GM12878 (cell line): ENCODE results near the gene CBFB. TPM values are rescaled to one million over a fixed set of nuclear protein-coding genes. Genes with fewer than 3 reads are reported as not detected.
A peak's percentile ranks its signal among the peaks of the same experiment; 100 is the strongest.

Source experiments
- ATAC-seq: fragments of 200-7000 bp; cut with Tn5 transposase; 3 replicates; pipeline ENCODE4 v1.9.1; 2020; ENCODE audit warnings: mild to moderate bottlenecking, moderate library complexity
- BruUV-seq: library from RNA; stranded (reverse); fragments of 400-500 nt; replicated peaks from 2 replicates; lab custom pipeline; 2021; lab: Mats Ljungman, UMichigan
- CTCF ChIA-PET: fragments of 300-600 bp; sonication (Branson Sonifier 250); formaldehyde crosslinking; extraction: SDS; loops from one replicate; lab custom pipeline; 2021; ENCODE audit warnings: inconsistent platforms; lab: Yijun Ruan, JAX
- POLR2A ChIA-PET: fragments of 350-600 bp; formaldehyde crosslinking; extraction: SDS; loops from one replicate; lab custom pipeline; 2021; ENCODE audit warnings: inconsistent platforms; lab: Charles Lee
- RAD21 ChIA-PET: fragments of 300-600 bp; sonication (Branson Sonifier 250); formaldehyde crosslinking; loops from one replicate; lab custom pipeline; 2023; ENCODE audit warnings: antibody characterized with exemption; ENCODE audit not compliant: unreplicated experiment; lab: Charles Lee
- SMC1A ChIA-PET: fragments of 300-600 bp; sonication (Branson Sonifier 250); formaldehyde crosslinking; loops from one replicate; lab custom pipeline; 2023; ENCODE audit not compliant: unreplicated experiment, uncharacterized antibody; lab: Charles Lee
- DNase-seq: peaks from one replicate; pipeline ENCODE4 v3.0.0-alpha.2; 2011; ENCODE audit warnings: low read depth, low spot score
- FAIRE-seq: peaks from 3 replicates; lab custom pipeline; 2011; peaks lifted over from hg19 to GRCh38; lab: Jason Lieb, UNC
- H2AFZ ChIP-seq: 2 replicates; pipeline ENCODE4 v1.6.0; 2011; ENCODE audit warnings: low read depth, low read length, control low read depth; ENCODE audit not compliant: control insufficient read depth
- H3K27ac ChIP-seq: 2 replicates; pipeline ENCODE4 v1.5.1; 2011; ENCODE audit warnings: control low read depth; ENCODE audit not compliant: control insufficient read depth, insufficient read depth
- H3K27me3 ChIP-seq, 2 experiments: replicated peaks in 1 of 2; 2 replicates each; pipeline versions ENCODE4 v1.6.0 to v1.6.1; 2011; ENCODE audit warnings: low read length in 1 of 2; ENCODE audit not compliant: control insufficient read depth in 2 of 2, insufficient read depth in 2 of 2
- H3K36me3 ChIP-seq, 2 experiments: 2 replicates each; pipeline ENCODE4 v1.5.1; 2011; ENCODE audit warnings: low read length in 1 of 2; ENCODE audit not compliant: control insufficient read depth in 2 of 2, insufficient read depth in 2 of 2
- H3K4me1 ChIP-seq: 2 replicates; pipeline ENCODE4 v1.6.1; 2011; ENCODE audit warnings: mild to moderate bottlenecking, low read length, moderate library complexity, mixed read lengths; ENCODE audit not compliant: control insufficient read depth, insufficient read depth
- H3K4me2 ChIP-seq: 2 replicates; pipeline ENCODE4 v1.6.0; 2011; ENCODE audit warnings: control low read depth; ENCODE audit not compliant: control insufficient read depth, insufficient read depth
- H3K4me3 ChIP-seq: fragments of 200-600 bp; sonication (generic); 2 replicates; pipeline ENCODE4 v1.5.1; 2016
- H3K79me2 ChIP-seq: 2 replicates; pipeline ENCODE4 v1.6.0; 2011; ENCODE audit warnings: low read length; ENCODE audit not compliant: control insufficient read depth, insufficient read depth
- H3K9ac ChIP-seq: 2 replicates; pipeline ENCODE4 v1.8.0; 2011; ENCODE audit warnings: low read length, control low read depth, mixed read lengths; ENCODE audit not compliant: control insufficient read depth, insufficient read depth
- H3K9me3 ChIP-seq: replicated peaks from 3 replicates; pipeline ENCODE4 v1.5.1; 2011; ENCODE audit warnings: mild to moderate bottlenecking, low read length; ENCODE audit not compliant: control insufficient read depth, insufficient read depth
- H4K20me1 ChIP-seq: 2 replicates; pipeline ENCODE4 v1.6.0; 2011; ENCODE audit not compliant: control insufficient read depth, insufficient read depth
- E2F8 ChIP-seq: fragments of 450-650 bp; IDR thresholded peaks from 2 replicates; pipeline ENCODE4 v1.6.1; 2018; ENCODE audit warnings: mild to moderate bottlenecking, low read depth, moderate library complexity; ENCODE audit not compliant: partially characterized antibody
- GATAD2B ChIP-seq: fragments of 450-650 bp; conservative IDR thresholded peaks from 2 replicates; pipeline ENCODE4 v1.6.1; 2017; ENCODE audit warnings: low read depth, mild to moderate bottlenecking, moderate library complexity
- IKZF2 ChIP-seq, 2 experiments: fragments of 450-650 bp; IDR thresholded peaks; 2 replicates each; pipeline ENCODE4 v1.6.1; 2017; ENCODE audit warnings: mild to moderate bottlenecking in 2 of 2, moderate library complexity in 2 of 2
- JUNB ChIP-seq: IDR thresholded peaks from 2 replicates; pipeline ENCODE4 v1.6.1; 2016; ENCODE audit warnings: antibody characterized with exemption, mild to moderate bottlenecking
- NFYA ChIP-seq: IDR thresholded peaks from 2 replicates; pipeline ENCODE4 v1.6.1; 2011; ENCODE audit warnings: low read depth, mild to moderate bottlenecking, low read length, improper control_type of control experiment, borderline replicate concordance
- RCOR1 ChIP-seq: conservative IDR thresholded peaks from 2 replicates; pipeline ENCODE4 v1.6.1; 2012; ENCODE audit warnings: low read depth, low read length, improper control_type of control experiment
- RELB ChIP-seq: fragments of 450-650 bp; IDR thresholded peaks from 2 replicates; pipeline ENCODE4 v1.6.1; 2017; ENCODE audit warnings: low read depth, mild to moderate bottlenecking, moderate library complexity
- RUNX3 ChIP-seq: IDR thresholded peaks from 2 replicates; pipeline ENCODE4 v1.6.1; 2012; ENCODE audit warnings: low read length, inconsistent platforms
- SIX5 ChIP-seq: IDR thresholded peaks from 2 replicates; pipeline ENCODE4 v1.6.1; 2011; ENCODE audit warnings: mild to moderate bottlenecking, low read depth, low read length, moderate library complexity; ENCODE audit not compliant: severe bottlenecking
- ZNF24 ChIP-seq: fragments of 450-650 bp; IDR thresholded peaks from 2 replicates; pipeline ENCODE4 v1.6.1; 2017; ENCODE audit warnings: antibody characterized with exemption, mild to moderate bottlenecking
- WGBS: methylation state at CpG from one replicate; pipeline ENCODE4 v1.1.6; 2016; ENCODE audit warnings: low lambda C conversion rate; ENCODE audit not compliant: insufficient replicate concordance, insufficient coverage; ENCODE audit errors: missing lambda C conversion rate; 5-methylcytosine and 5-hydroxymethylcytosine counted together
- in situ Hi-C: fragments of 300-500 bp; cut with MboI; formaldehyde crosslinking; loops from 9 replicates; pipeline ENCODE4 v1.14.3; 2018; ENCODE audit warnings: mixed read lengths
- intact Hi-C: fragments of 100-400 bp; cut with micrococcal nuclease; formaldehyde crosslinking; loops from one replicate; pipeline ENCODE4 v1.14.2; 2022; ENCODE audit not compliant: unreplicated experiment
- polyA plus RNA-seq, 11 experiments: library from polyadenylated mRNA; depleted of rRNA in 4 of 11; unstranded in 6 of 11; stranded (reverse) in 5 of 11; fragments of >200 nt; fragmentation: Nextera tagmentation in 4 of 11; fragmentation: Illumina TruSeq in 1 of 11; extraction: Ambion mirVana in 4 of 11; extraction: Trizol in 1 of 11; gene quantifications; 1 replicate in 1 of 11; 2 replicates in 10 of 11; pipeline versions ENCODE4 v1.2.1 to v1.2.3, GENCODE V29; 2011 to 2016; ENCODE audit warnings: inconsistent platforms in 2 of 11, missing spikeins in 2 of 11, low read depth in 1 of 11
- total RNA-seq, 4 experiments: library from RNA; depleted of rRNA in 3 of 4; stranded (reverse); fragments of >200 nt in 3 of 4; fragmentation: Illumina TruSeq in 1 of 4; extraction: Trizol in 1 of 4; gene quantifications; 2 replicates each; pipeline versions ENCODE4 v1.2.1 to v1.2.3, GENCODE V29; 2013 to 2021

The CBFB gene
- total and polyA plus RNA-seq, 10 of the 15 experiments (the other 5 are each of a cell fraction or from before 2014, with no cell fraction given): 25.3 to 83.8 (median 65.7) TPM

DNA sequence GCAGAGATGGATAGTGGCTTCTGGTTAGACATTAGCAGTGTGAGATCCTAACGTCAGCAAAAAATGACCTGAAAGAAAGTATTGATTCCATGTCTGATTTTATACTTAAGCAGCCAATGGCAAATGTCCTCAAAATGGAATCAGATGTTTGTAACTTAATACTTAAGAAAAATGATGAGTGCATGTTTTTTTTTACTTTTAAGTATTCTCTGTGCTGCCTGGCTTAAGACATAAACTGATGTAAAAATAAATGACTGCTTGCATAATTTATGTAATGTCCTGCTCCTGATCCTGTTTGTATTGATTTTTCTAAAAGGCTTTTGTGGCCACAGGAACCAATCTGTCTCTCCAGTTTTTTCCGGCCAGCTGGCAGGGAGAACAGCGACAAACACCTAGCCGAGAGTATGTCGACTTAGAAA lies 7.4 kb downstream of the CBFB start:
- POLR2A ChIA-PET: interaction anchor here (2.1 kb wide), 1 partner anchor 8 kb away, joined by 7 read pairs; no protein-coding TSS in a partner anchor
- intact Hi-C loops: no loop called here
- CTCF ChIA-PET: interaction anchor here (1.3 to 2.1 kb wide), 3 partner anchors 18 to 134 kb away, joined by 3 to 7 read pairs (median 5); partner anchors contain the start of gene NOL3
- FAIRE-seq (no peak), ATAC-seq (no peak), DNase-seq (no peak)
- Histone ChIP-seq H3K9me3 (no peaks in the 10 kb centered on the region), H3K36me3 (peaks cover 2 to 9% of the 10 kb centered on the region in 2 experiments; a peak in 3 of 4 replicates), H3K4me3 (no peak overlapping the region), H3K4me2 (no peak overlapping the region), H3K79me2 (peaks cover 78% of the 10 kb centered on the region), H4K20me1 (no peaks in the 10 kb centered on the region), H3K4me1 (peaks cover 24% of the 10 kb centered on the region), H2AFZ (no peak overlapping the region), H3K9ac (no peak overlapping the region), H3K27ac (no peak overlapping the region), H3K27me3 (no peaks in the 10 kb centered on the region)
- no TSS peak for BruUV-seq
- RAD21 ChIA-PET: interaction anchor here (1.4 kb wide), 2 partner anchors 18 to 22 kb away, joined by 3 to 4 read pairs; no protein-coding TSS in a partner anchor
- TF ChIP-seq SIX5: no peak
- no peak for TF ChIP-seq RCOR1
- in situ Hi-C loops: loop anchor here (25.0 kb wide), 1 partner anchor 499 kb away; no protein-coding TSS in a partner anchor
- SMC1A ChIA-PET: interaction anchor here (0.8 to 3.0 kb wide), 5 partner anchors 8 to 121 kb away, joined by 4 to 9 read pairs (median 6); no protein-coding TSS in a partner anchor
- over 99% methylated on average over 5 of the region's 5 CpGs for WGBS

DNA sequence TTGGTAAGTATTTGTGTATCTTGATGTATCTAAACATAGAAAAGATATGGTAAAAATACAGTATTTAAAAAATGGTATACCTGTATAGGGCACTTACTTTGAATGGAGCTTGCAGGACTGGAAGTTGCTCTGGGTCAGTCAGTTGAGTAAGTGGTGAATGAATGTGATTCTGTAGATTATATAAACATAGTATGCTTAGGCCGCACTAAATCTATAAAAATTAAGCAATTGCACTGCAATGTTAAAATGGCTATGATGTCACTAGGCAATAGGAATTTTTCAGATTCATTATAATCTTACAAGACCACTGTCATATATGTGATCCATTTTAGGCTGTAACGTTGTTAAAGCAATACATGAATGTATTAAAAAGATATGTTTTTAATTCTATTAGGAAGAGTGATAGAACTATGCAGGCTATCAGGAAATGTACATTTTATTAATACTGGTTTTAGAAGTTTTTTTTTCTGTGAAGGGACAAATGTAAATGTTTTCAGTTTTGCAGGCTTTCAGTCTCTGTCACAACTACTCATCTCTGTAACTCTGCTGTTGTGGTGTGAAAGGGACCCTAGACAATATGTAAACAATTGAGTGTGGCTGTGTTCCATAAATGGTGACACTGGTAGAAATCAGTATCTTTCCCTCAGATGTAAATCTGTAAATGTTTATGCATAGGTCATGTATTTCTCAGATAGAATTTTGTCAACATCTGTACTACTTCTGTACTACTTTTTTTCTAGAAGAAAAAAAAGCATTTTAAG lies 10.5 kb downstream of the CBFB start:
- DNase-seq: no peak
- ChIA-PET RAD21 (interaction anchor here (0.6 kb wide), 1 partner anchor 62 kb away, joined by 3 read pairs; no protein-coding TSS in a partner anchor), POLR2A (no interaction called here), CTCF (interaction anchor here (1.0 to 1.1 kb wide), 2 partner anchors 8 to 62 kb away, joined by 3 to 4 read pairs; no protein-coding TSS in a partner anchor), SMC1A (interaction anchor here (0.7 to 1.3 kb wide), 3 partner anchors 8 to 15 kb away, joined by 3 to 5 read pairs (median 5); no protein-coding TSS in a partner anchor)
- peak; percentile 71 for ATAC-seq
- H3K27me3 ChIP-seq: no peaks in the 10 kb centered on the region
- WGBS: 26% methylated on average over 2 of the region's 2 CpGs
- peaks cover 24% of the 10 kb centered on the region for H3K4me1 ChIP-seq
- H4K20me1 ChIP-seq: no peaks in the 10 kb centered on the region
- no peak overlapping the region for H3K4me3 ChIP-seq
- FAIRE-seq: peak; percentile 23
- H3K27ac ChIP-seq: 0 out of 2 replicates have a peak overlapping the region, but pooled peaks have one; percentile 4
- peaks cover 3 to 13% of the 10 kb centered on the region in 2 experiments for H3K36me3 ChIP-seq
- peak overlapping the region; percentile 14; the same call in 1 of the 2 replicates for H3K4me2 ChIP-seq
- H2AFZ ChIP-seq: no peak overlapping the region
- in situ Hi-C loops: loop anchor here (25.0 kb wide), 1 partner anchor 502 kb away; no protein-coding TSS in a partner anchor
- intact Hi-C loops: no loop called here
- H3K9ac ChIP-seq: no peak overlapping the region
- no TSS peak for BruUV-seq
- H3K79me2 ChIP-seq: peaks cover 63% of the 10 kb centered on the region
- no peaks in the 10 kb centered on the region for H3K9me3 ChIP-seq
- TF ChIP-seq E2F8: no peak
- TF ChIP-seq RELB: no peak
- no peak for TF ChIP-seq ZNF24
- peak; percentile 36 for TF ChIP-seq RUNX3
- TF ChIP-seq IKZF2 (IDR thresholded peaks at IDR 0.05): no peak
- peak; percentile 41 for TF ChIP-seq JUNB
- no peak for TF ChIP-seq NFYA
- no peak for TF ChIP-seq GATAD2B
